ENCODE measurements around the gene UBXN11. TPM values are rescaled to one million over a fixed set of nuclear protein-coding genes. Genes with fewer than 3 reads are reported as not detected.
"Not testable (repeated sequence)": the region's sequence is repeated elsewhere in the genome, so short reads cannot be mapped to it uniquely, and the experiment has no call there.

UBXN11 gene
- total RNA-seq, 1 donor from 2014 or later = 12.8 TPM

DNA sequence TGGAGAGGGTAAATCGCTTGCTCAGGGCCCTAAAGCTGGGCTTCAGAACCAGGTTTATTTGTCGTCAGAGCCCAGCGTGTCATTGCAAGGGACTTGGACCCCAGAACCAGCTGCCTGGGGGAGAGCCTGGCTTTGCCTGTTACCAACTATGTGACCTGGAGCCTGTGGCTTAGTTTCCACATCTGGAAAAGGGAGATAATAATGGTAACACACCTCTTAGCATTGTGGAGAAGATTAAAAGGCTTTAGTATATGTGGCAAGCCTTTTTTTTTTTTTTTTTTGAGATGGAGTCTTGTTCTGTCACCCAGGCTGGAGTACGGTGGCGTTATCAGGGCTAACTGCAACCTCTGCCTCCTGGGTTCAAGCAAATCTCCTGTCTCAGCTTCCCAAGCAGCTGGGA lies 23.8 kb upstream of the UBXN11 start:
- Histone ChIP-seq H3K4me2 (ENCODE audit: low read length) (no peak overlapping the region), H3K9me3 (ENCODE audit: insufficient read depth, low read depth, low read length) (no peaks in the 10 kb centered on the region), H3K36me3 (ENCODE audit: insufficient read depth, low read length) (no peaks in the 10 kb centered on the region), H3K9ac (ENCODE audit: low read length) (no peak overlapping the region), H3K27me3 (ENCODE audit: insufficient read depth, low read length) (no peaks in the 10 kb centered on the region), H3K27ac (ENCODE audit: low read depth, low read length) (no peak overlapping the region), H3K4me3 (ENCODE audit: insufficient read depth, low read depth, low read length) (no peak overlapping the region), H3K4me1 (ENCODE audit: insufficient read depth, low read length) (peaks cover 5% of the 10 kb centered on the region), H2AFZ (ENCODE audit: low read depth, low read length) (no peak overlapping the region), H4K20me1 (ENCODE audit: insufficient read depth, low read length) (no peaks in the 10 kb centered on the region), H3K79me2 (ENCODE audit: insufficient read depth, low read length) (no peaks in the 10 kb centered on the region)
- no peak overlapping the region for H3K27ac Mint-ChIP-seq (ENCODE audit: unreplicated experiment)
- H3K27me3 Mint-ChIP-seq (ENCODE audit: low read depth, unreplicated experiment) = no peaks in the 10 kb centered on the region
- H3K36me3 Mint-ChIP-seq (ENCODE audit: low read depth, unreplicated experiment) = no peaks in the 10 kb centered on the region
- TF ChIP-seq, protein P1, sequence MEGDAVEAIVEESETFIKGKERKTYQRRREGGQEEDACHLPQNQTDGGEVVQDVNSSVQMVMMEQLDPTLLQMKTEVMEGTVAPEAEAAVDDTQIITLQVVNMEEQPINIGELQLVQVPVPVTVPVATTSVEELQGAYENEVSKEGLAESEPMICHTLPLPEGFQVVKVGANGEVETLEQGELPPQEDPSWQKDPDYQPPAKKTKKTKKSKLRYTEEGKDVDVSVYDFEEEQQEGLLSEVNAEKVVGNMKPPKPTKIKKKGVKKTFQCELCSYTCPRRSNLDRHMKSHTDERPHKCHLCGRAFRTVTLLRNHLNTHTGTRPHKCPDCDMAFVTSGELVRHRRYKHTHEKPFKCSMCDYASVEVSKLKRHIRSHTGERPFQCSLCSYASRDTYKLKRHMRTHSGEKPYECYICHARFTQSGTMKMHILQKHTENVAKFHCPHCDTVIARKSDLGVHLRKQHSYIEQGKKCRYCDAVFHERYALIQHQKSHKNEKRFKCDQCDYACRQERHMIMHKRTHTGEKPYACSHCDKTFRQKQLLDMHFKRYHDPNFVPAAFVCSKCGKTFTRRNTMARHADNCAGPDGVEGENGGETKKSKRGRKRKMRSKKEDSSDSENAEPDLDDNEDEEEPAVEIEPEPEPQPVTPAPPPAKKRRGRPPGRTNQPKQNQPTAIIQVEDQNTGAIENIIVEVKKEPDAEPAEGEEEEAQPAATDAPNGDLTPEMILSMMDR (IDR thresholded peaks at IDR 0.05; ENCODE audit: insufficient read depth, low read depth, low read length) = no peak
- no peak for TF ChIP-seq EZH2 (IDR thresholded peaks at IDR 0.05; ENCODE audit: insufficient read depth, low read length)
- no peak overlapping the region for H3K4me3 Mint-ChIP-seq (ENCODE audit: unreplicated experiment)
- no peak for DNase-seq (ENCODE audit: low read depth)
- no peak for FAIRE-seq
- no peaks in the 10 kb centered on the region for H3K4me1 Mint-ChIP-seq (ENCODE audit: low read depth, unreplicated experiment)
- no peaks in the 10 kb centered on the region for H3K9me3 Mint-ChIP-seq (ENCODE audit: unreplicated experiment)

DNA sequence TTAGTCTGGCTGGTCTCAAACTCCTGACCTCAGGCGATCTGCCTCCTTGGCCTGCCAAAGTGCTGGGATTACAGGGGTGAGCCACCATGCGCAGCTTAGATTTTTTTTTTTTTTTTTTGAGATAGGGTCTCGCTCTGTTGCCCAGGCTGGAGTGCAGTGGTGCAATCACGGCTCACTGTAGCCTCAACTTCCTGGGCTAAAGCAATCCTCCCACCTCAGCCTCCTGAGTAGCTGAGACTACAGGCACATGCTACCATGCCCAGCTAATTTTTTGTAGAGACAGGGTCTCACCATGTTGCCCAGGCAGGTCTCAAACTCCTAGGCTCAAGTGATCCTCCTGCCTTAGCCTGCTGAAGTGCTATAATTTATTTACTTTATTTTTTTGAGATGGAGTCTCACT lies 22.9 kb upstream of the UBXN11 start:
- H3K9me3 Mint-ChIP-seq (ENCODE audit: unreplicated experiment); DNase-seq (ENCODE audit: low read depth); H3K36me3 ChIP-seq (ENCODE audit: insufficient read depth, low read length); H3K9ac ChIP-seq (ENCODE audit: low read length); H3K4me2 ChIP-seq (ENCODE audit: low read length); H3K4me1 Mint-ChIP-seq (ENCODE audit: low read depth, unreplicated experiment); H3K4me1 ChIP-seq (ENCODE audit: insufficient read depth, low read length); H3K27ac ChIP-seq (ENCODE audit: low read depth, low read length); H3K79me2 ChIP-seq (ENCODE audit: insufficient read depth, low read length); H3K27ac Mint-ChIP-seq (ENCODE audit: unreplicated experiment); H3K27me3 ChIP-seq (ENCODE audit: insufficient read depth, low read length); H4K20me1 ChIP-seq (ENCODE audit: insufficient read depth, low read length); H3K4me3 Mint-ChIP-seq (ENCODE audit: unreplicated experiment); FAIRE-seq; H3K36me3 Mint-ChIP-seq (ENCODE audit: low read depth, unreplicated experiment); H2AFZ ChIP-seq (ENCODE audit: low read depth, low read length); H3K4me3 ChIP-seq (ENCODE audit: insufficient read depth, low read depth, low read length); H3K27me3 Mint-ChIP-seq (ENCODE audit: low read depth, unreplicated experiment); H3K9me3 ChIP-seq (ENCODE audit: insufficient read depth, low read depth, low read length): not testable (repeated sequence)

DNA sequence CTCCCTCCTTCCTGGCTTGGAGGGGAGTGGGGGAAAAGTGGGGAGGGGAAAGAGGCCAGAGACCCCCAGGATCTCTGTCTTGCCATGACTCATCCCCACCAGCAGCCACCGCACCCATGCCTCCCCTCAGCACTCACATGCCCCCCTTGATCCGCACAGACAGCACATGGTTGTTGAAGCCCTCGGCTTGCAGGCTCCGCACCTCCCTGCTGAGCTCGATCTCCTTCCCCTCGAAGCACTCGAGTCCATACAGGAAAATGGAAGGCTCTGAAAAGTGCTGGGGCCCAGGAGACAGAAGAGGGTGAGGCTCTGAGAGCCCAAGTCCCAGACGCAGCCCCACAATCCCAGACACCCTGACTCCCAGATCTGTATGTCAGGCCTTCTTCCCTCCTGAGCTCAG lies 22.2 kb upstream of the UBXN11 start:
- Histone ChIP-seq H3K9me3 (ENCODE audit: insufficient read depth, low read depth, low read length) (no peaks in the 10 kb centered on the region), H3K36me3 (ENCODE audit: insufficient read depth, low read length) (no peaks in the 10 kb centered on the region), H4K20me1 (ENCODE audit: insufficient read depth, low read length) (no peaks in the 10 kb centered on the region), H3K4me2 (ENCODE audit: low read length) (no peak overlapping the region), H3K79me2 (ENCODE audit: insufficient read depth, low read length) (no peaks in the 10 kb centered on the region), H2AFZ (ENCODE audit: low read depth, low read length) (no peak overlapping the region), H3K4me3 (ENCODE audit: insufficient read depth, low read depth, low read length) (no peak overlapping the region), H3K27me3 (ENCODE audit: insufficient read depth, low read length) (no peaks in the 10 kb centered on the region), H3K27ac (ENCODE audit: low read depth, low read length) (no peak overlapping the region), H3K9ac (ENCODE audit: low read length) (no peak overlapping the region), H3K4me1 (ENCODE audit: insufficient read depth, low read length) (peaks cover 5% of the 10 kb centered on the region)
- Mint-ChIP-seq H3K9me3 (ENCODE audit: unreplicated experiment) (no peaks in the 10 kb centered on the region), H3K4me3 (ENCODE audit: unreplicated experiment) (no peak overlapping the region), H3K27me3 (ENCODE audit: low read depth, unreplicated experiment) (no peaks in the 10 kb centered on the region), H3K27ac (ENCODE audit: unreplicated experiment) (no peak overlapping the region), H3K4me1 (ENCODE audit: low read depth, unreplicated experiment) (no peaks in the 10 kb centered on the region), H3K36me3 (ENCODE audit: low read depth, unreplicated experiment) (no peaks in the 10 kb centered on the region)
- no peak for TF ChIP-seq EZH2 (IDR thresholded peaks at IDR 0.05; ENCODE audit: insufficient read depth, low read length)
- TF ChIP-seq, protein P1 (IDR thresholded peaks at IDR 0.05; ENCODE audit: insufficient read depth, low read depth, low read length) = no peak
- DNase-seq (ENCODE audit: low read depth) = no peak
- no peak for FAIRE-seq

Data from astrocyte (in vitro differentiated cells and primary cell).